Measurements from ENCODE around the gene CACNA1B. TPM values are rescaled to one million over a fixed set of nuclear protein-coding genes. Genes with fewer than 3 reads are reported as not detected.

The CACNA1B gene
- total RNA-seq, 1 donor from 2014 or later: 84.4 TPM

DNA sequence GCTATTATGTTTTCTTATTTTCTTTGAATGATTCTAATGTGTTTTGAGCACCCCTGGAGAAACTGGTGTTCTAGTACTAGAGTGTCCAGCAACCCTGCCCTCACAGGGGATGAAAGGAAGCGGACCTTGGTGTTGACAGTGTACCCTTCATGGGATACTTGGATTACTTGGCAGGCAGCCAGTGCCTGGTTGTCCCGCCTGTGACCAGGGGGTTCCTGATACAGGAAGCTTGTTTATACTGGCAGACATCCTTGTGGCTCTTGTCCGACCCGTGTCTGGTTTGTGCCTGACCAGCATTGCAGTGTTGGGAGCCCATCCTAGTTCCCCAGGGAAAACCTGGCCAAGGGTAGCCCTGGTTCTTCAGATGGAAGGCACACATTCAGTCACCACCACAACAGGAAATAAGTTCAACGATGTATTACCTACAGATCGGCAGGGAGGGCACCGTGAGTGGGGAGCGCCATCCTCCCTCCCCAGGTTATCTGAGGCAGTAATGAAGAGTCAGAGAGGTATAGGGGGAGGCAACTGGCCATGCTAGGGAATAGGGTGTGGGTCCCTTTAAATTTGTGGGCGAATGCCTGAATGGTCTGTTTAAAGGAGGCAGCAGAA lies 47.3 kb downstream of the CACNA1B start:
- TF ChIP-seq, protein P1, sequence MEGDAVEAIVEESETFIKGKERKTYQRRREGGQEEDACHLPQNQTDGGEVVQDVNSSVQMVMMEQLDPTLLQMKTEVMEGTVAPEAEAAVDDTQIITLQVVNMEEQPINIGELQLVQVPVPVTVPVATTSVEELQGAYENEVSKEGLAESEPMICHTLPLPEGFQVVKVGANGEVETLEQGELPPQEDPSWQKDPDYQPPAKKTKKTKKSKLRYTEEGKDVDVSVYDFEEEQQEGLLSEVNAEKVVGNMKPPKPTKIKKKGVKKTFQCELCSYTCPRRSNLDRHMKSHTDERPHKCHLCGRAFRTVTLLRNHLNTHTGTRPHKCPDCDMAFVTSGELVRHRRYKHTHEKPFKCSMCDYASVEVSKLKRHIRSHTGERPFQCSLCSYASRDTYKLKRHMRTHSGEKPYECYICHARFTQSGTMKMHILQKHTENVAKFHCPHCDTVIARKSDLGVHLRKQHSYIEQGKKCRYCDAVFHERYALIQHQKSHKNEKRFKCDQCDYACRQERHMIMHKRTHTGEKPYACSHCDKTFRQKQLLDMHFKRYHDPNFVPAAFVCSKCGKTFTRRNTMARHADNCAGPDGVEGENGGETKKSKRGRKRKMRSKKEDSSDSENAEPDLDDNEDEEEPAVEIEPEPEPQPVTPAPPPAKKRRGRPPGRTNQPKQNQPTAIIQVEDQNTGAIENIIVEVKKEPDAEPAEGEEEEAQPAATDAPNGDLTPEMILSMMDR (IDR thresholded peaks at IDR 0.05; ENCODE audit: partially characterized antibody, unreplicated experiment): no peak
- Mint-ChIP-seq H3K27ac (ENCODE audit: unreplicated experiment) (no peak overlapping the region), H3K4me1 (ENCODE audit: low read depth, unreplicated experiment) (no peaks in the 10 kb centered on the region), H3K36me3 (ENCODE audit: unreplicated experiment) (peaks cover 49% of the 10 kb centered on the region), H3K9me3 (ENCODE audit: unreplicated experiment) (peaks cover 17% of the 10 kb centered on the region), H3K27me3 (ENCODE audit: unreplicated experiment) (peaks cover 7% of the 10 kb centered on the region), H3K4me3 (ENCODE audit: unreplicated experiment) (no peak overlapping the region)
- DNase-seq: no peak

DNA sequence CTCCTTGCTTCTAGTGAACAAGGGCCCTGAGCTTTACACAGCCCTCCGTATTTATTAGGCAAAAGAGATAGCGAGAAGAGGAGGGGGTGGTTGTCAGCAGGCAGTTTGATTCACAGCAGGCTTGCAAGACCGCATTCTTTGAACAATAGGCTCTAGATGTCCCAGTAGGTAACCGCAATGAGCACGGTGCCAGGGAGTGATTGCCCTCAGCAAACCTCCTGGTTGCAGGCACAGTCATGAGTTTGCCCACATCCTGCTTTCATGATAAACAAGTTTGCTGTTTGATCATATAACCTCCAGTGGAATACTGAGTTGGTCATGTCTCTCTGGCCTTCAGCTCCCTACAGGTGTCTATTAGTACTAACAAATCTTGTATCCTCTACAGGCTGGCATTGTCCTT lies 66.1 kb downstream of the CACNA1B start:
- no peak for DNase-seq
- TF ChIP-seq, protein P1 (IDR thresholded peaks at IDR 0.05; ENCODE audit: partially characterized antibody, unreplicated experiment): no peak
- no peak overlapping the region for H3K4me3 Mint-ChIP-seq (ENCODE audit: unreplicated experiment)
- H3K27me3 Mint-ChIP-seq (ENCODE audit: unreplicated experiment): peaks cover 5% of the 10 kb centered on the region
- peaks cover 17% of the 10 kb centered on the region for H3K9me3 Mint-ChIP-seq (ENCODE audit: unreplicated experiment)
- no peak overlapping the region for H3K27ac Mint-ChIP-seq (ENCODE audit: unreplicated experiment)
- H3K4me1 Mint-ChIP-seq (ENCODE audit: low read depth, unreplicated experiment): no peaks in the 10 kb centered on the region
- peaks cover 85% of the 10 kb centered on the region for H3K36me3 Mint-ChIP-seq (ENCODE audit: unreplicated experiment)

DNA sequence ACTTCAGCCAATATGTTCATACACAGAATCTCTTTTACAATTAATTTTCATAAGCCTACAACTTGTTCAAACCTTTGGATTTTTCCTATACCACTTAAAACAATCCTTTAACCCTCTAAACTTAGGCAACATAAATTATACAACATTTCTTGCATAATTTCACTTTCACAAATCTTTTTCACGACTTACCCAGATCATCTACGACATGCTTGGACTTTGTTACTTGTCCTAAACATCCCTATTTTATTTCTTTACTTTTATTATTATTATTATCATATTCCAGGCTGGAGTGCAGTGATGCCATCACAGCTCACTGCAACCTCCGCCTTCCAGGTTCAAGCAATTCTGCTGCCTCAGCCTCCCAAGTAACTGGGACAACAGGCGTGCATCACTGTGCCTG lies 68.0 kb downstream of the CACNA1B start:
- H3K36me3 Mint-ChIP-seq (ENCODE audit: unreplicated experiment): peaks cover 69% of the 10 kb centered on the region
- TF ChIP-seq, protein P1 (IDR thresholded peaks at IDR 0.05; ENCODE audit: partially characterized antibody, unreplicated experiment): no peak
- no peak for DNase-seq
- H3K4me1 Mint-ChIP-seq (ENCODE audit: low read depth, unreplicated experiment): no peaks in the 10 kb centered on the region
- peaks cover 17% of the 10 kb centered on the region for H3K9me3 Mint-ChIP-seq (ENCODE audit: unreplicated experiment)
- H3K27ac Mint-ChIP-seq (ENCODE audit: unreplicated experiment): no peak overlapping the region
- peaks cover 8% of the 10 kb centered on the region for H3K27me3 Mint-ChIP-seq (ENCODE audit: unreplicated experiment)
- no peak overlapping the region for H3K4me3 Mint-ChIP-seq (ENCODE audit: unreplicated experiment)

DNA sequence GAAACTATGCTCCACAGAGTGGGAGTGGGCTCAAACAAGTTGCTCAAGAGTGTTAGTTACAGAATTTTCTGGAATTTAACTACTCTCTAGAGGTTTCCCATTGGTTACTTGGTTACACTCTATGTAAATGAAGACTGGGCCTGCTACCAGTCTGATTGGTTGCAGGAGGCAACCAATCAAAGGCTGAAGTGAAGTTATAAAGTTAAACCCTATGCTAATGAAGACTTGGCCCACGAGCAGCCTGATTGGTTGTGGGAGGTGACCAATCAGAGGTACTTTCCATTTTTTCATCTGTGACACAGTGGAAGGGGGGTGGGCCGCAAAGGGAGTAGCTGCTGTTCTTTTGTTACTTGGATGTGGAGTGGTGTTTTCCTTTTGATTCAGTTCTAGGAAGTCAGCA lies 69.4 kb downstream of the CACNA1B start:
- peaks cover 21% of the 10 kb centered on the region for H3K9me3 Mint-ChIP-seq (ENCODE audit: unreplicated experiment)
- no peak overlapping the region for H3K4me3 Mint-ChIP-seq (ENCODE audit: unreplicated experiment)
- H3K4me1 Mint-ChIP-seq (ENCODE audit: low read depth, unreplicated experiment): no peaks in the 10 kb centered on the region
- H3K27me3 Mint-ChIP-seq (ENCODE audit: unreplicated experiment): peaks cover 8% of the 10 kb centered on the region
- TF ChIP-seq, protein P1 (IDR thresholded peaks at IDR 0.05; ENCODE audit: partially characterized antibody, unreplicated experiment): no peak
- peaks cover 57% of the 10 kb centered on the region for H3K36me3 Mint-ChIP-seq (ENCODE audit: unreplicated experiment)
- H3K27ac Mint-ChIP-seq (ENCODE audit: unreplicated experiment): no peak overlapping the region
- DNase-seq: no peak

DNA sequence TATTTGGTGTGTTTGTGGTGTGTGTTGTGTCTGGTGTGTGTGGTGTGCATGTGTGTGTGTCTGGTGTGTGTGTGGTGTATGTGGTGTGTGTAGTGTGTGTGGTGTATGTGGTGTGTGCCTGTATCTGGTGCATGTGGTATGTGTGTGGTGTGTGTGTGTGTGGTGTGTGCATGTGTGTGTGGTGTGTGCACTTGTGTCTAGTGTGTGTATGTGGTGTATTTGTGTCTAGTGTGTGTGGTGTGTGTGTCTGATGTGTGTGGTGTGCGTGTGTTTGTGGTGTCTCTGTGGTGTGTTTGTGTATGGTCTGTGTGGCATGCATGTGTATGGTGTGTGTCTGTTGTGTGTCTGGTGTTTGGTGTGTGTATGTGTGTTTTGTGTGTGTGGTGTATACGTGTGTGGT lies 71.1 kb downstream of the CACNA1B start:
- Mint-ChIP-seq H3K9me3 (ENCODE audit: unreplicated experiment) (peaks cover 18% of the 10 kb centered on the region), H3K36me3 (ENCODE audit: unreplicated experiment) (peaks cover 40% of the 10 kb centered on the region)

More for the DNA sequence above, 71.1 kb downstream of the CACNA1B start:
- peaks cover 12% of the 10 kb centered on the region for H3K4me1 Mint-ChIP-seq (ENCODE audit: low read depth, unreplicated experiment)
- DNase-seq: no peak
- TF ChIP-seq, protein P1 (IDR thresholded peaks at IDR 0.05; ENCODE audit: partially characterized antibody, unreplicated experiment): no peak
- H3K4me3 Mint-ChIP-seq (ENCODE audit: unreplicated experiment): no peak overlapping the region
- no peak overlapping the region for H3K27ac Mint-ChIP-seq (ENCODE audit: unreplicated experiment)
- H3K27me3 Mint-ChIP-seq (ENCODE audit: unreplicated experiment): peaks cover 15% of the 10 kb centered on the region

Data from glutamatergic neuron (in vitro differentiated cells).